K562 (cell line): ENCODE data around the gene CDK14. TPM values are rescaled to one million over a fixed set of nuclear protein-coding genes. Genes with fewer than 3 reads are reported as not detected.

Source experiments
- ATAC-seq: fragments of 200-7000 bp; cut with Tn5 transposase; 3 replicates; pipeline ENCODE4 v1.9.1; 2020; ENCODE audit warnings: moderate library complexity
- BruUV-seq: library from RNA; stranded (reverse); fragments of 400-500 nt; replicated peaks from 2 replicates; lab custom pipeline; 2021; lab: Mats Ljungman, UMichigan
- CTCF ChIA-PET: fragments of 300-600 bp; formaldehyde crosslinking; extraction: SDS; loops from one replicate; lab custom pipeline; 2021; ENCODE audit warnings: low intra/inter-chr PET ratio; lab: Yijun Ruan, JAX
- POLR2A ChIA-PET: fragments of 300-600, 350-650 bp; sonication (Branson Sonifier 250); formaldehyde crosslinking; extraction: SDS; loops from one replicate; lab custom pipeline; 2021; ENCODE audit warnings: antibody characterized with exemption, inconsistent platforms; lab: Yijun Ruan, JAX
- DNase-seq, 4 experiments: peaks; one replicate each; pipeline versions ENCODE4 v3.0.0 to v3.0.0-alpha.2; 2011 to 2018; ENCODE audit warnings: low spot score in 3 of 4, mixed read lengths in 3 of 4; ENCODE audit errors: extremely low read depth in 1 of 4
- FAIRE-seq: peaks from 2 replicates; lab custom pipeline; 2011; peaks lifted over from hg19 to GRCh38; lab: Jason Lieb, UNC
- H2AFZ ChIP-seq: 2 replicates; pipeline ENCODE4 v1.6.0; 2011; ENCODE audit warnings: low read depth, low read length, control low read depth, inconsistent platforms
- H3K27ac ChIP-seq: fragments of 200-600 bp; 3 replicates; pipeline ENCODE4 v1.8.0; 2011; ENCODE audit warnings: low read depth, mild to moderate bottlenecking, control low read depth, inconsistent platforms, low read length, moderate library complexity, mixed read lengths; ENCODE audit errors: extremely low read depth
- H3K27me3 ChIP-seq, 2 experiments: fragments of 300-600 bp in 1 of 2; 2 replicates in 1 of 2; 3 replicates in 1 of 2; pipeline versions ENCODE4 v1.6.0 to v1.8.0; 2011; ENCODE audit warnings: inconsistent platforms in 2 of 2, low read length in 2 of 2, mild to moderate bottlenecking in 1 of 2, mixed read lengths in 1 of 2, moderate library complexity in 1 of 2; ENCODE audit not compliant: control insufficient read depth in 2 of 2, insufficient read depth in 2 of 2
- H3K36me3 ChIP-seq: fragments of 300-600 bp; 3 replicates; pipeline ENCODE4 v1.8.0; 2011; ENCODE audit warnings: mild to moderate bottlenecking, low read length, inconsistent platforms; ENCODE audit not compliant: control insufficient read depth, insufficient read depth
- H3K4me1 ChIP-seq, 2 experiments: fragments of 200-600 bp in 1 of 2; replicated peaks in 1 of 2; 2 replicates in 1 of 2; 3 replicates in 1 of 2; pipeline versions ENCODE4 v1.5.1 to v1.8.0; 2011; ENCODE audit warnings: inconsistent platforms in 2 of 2, low read length in 2 of 2, mild to moderate bottlenecking in 1 of 2, mixed read lengths in 1 of 2, moderate library complexity in 1 of 2; ENCODE audit not compliant: control insufficient read depth in 2 of 2, insufficient read depth in 2 of 2
- H3K4me2 ChIP-seq: 2 replicates; pipeline ENCODE4 v1.6.1; 2011; ENCODE audit warnings: low read length, control low read depth, inconsistent platforms, mixed read lengths; ENCODE audit not compliant: insufficient read depth
- H3K4me3 ChIP-seq: fragments of 200-600 bp; sonication (generic), shearing (Covaris generic); 2 replicates; pipeline ENCODE4 v1.5.1; 2016; ENCODE audit warnings: control low read depth, inconsistent platforms
- H3K79me2 ChIP-seq: fragments of 200-600 bp; 3 replicates; pipeline ENCODE4 v1.8.0; 2011; ENCODE audit warnings: low read length, inconsistent platforms; ENCODE audit not compliant: control insufficient read depth, insufficient read depth
- H3K9ac ChIP-seq, 2 experiments: 2 replicates each; pipeline versions ENCODE4 v1.6.0 to v1.6.1; 2011; ENCODE audit warnings: low read depth in 2 of 2, low read length in 2 of 2, control low read depth in 1 of 2, inconsistent platforms in 1 of 2, mild to moderate bottlenecking in 1 of 2, mixed read lengths in 1 of 2; ENCODE audit not compliant: insufficient read depth in 1 of 2
- H3K9me1 ChIP-seq: one replicate; pipeline ENCODE4 v1.6.0; 2011; ENCODE audit warnings: inconsistent platforms, mild to moderate bottlenecking, low read length, moderate library complexity; ENCODE audit not compliant: control insufficient read depth, insufficient read depth
- H3K9me3 ChIP-seq: replicated peaks from 2 replicates; pipeline ENCODE4 v1.5.1; 2011; ENCODE audit warnings: low read depth, low read length, inconsistent platforms; ENCODE audit not compliant: control insufficient read depth, insufficient read depth
- H4K20me1 ChIP-seq: replicated peaks from 2 replicates; pipeline ENCODE4 v1.6.1; 2011; ENCODE audit warnings: low read length, inconsistent platforms, mixed read lengths; ENCODE audit not compliant: control insufficient read depth, insufficient read depth
- ERF ChIP-seq: fragments of 450-650 bp; formaldehyde crosslinking; IDR thresholded peaks from 2 replicates; pipeline ENCODE4 v1.4.0; 2020; ENCODE audit warnings: mild to moderate bottlenecking, mixed read lengths
- GATAD2B ChIP-seq: fragments of 450-650 bp; IDR thresholded peaks from 2 replicates; pipeline ENCODE4 v1.6.1; 2017; ENCODE audit warnings: mild to moderate bottlenecking, borderline replicate concordance
- HMG20B ChIP-seq: fragments of 250-450 bp; sonication (Bioruptor Pico); IDR thresholded peaks from 2 replicates; pipeline ENCODE4 v1.5.0; 2021; ENCODE audit warnings: mild to moderate bottlenecking
- HOXB6 ChIP-seq: fragments of 250-450 bp; sonication (Bioruptor Pico); IDR thresholded peaks from 2 replicates; pipeline ENCODE4 v1.5.1; 2022; ENCODE audit warnings: mild to moderate bottlenecking, borderline replicate concordance
- MCM3 ChIP-seq: fragments of 450-650 bp; IDR thresholded peaks from 2 replicates; pipeline ENCODE4 v1.6.1; 2016
- MYBL2 ChIP-seq, 2 experiments: fragments of 450-650 bp in 1 of 2; sonication (generic) in 1 of 2; formaldehyde crosslinking in 1 of 2; IDR thresholded peaks; 2 replicates each; pipeline versions ENCODE4 v1.6.1 to v1.8.1; 2017 to 2022; ENCODE audit warnings: borderline replicate concordance in 1 of 2, inconsistent platforms in 1 of 2, low read depth in 1 of 2, mild to moderate bottlenecking in 1 of 2, missing genetic modification reagents in 1 of 2, moderate library complexity in 1 of 2
- POLR3A ChIP-seq: IDR thresholded peaks from 2 replicates; pipeline ENCODE4 v1.6.1; 2011; ENCODE audit warnings: borderline replicate concordance, mild to moderate bottlenecking, moderate library complexity; ENCODE audit not compliant: insufficient read length, insufficient read depth; ENCODE audit errors: extremely low read depth
- RBM14 ChIP-seq: fragments of 200-400 bp; formaldehyde crosslinking; IDR thresholded peaks from 2 replicates; pipeline ENCODE4 v1.6.1; 2018; ENCODE audit warnings: low read depth, mild to moderate bottlenecking, low read length, moderate library complexity, borderline replicate concordance; ENCODE audit not compliant: insufficient read depth
- TRIM28 ChIP-seq: fragments of 450-650 bp; IDR thresholded peaks from 2 replicates; pipeline ENCODE4 v1.6.1; 2017
- ZFP1 ChIP-seq: fragments of 450-650 bp; formaldehyde crosslinking; IDR thresholded peaks from 2 replicates; pipeline ENCODE4 v1.4.0; 2020; ENCODE audit warnings: mild to moderate bottlenecking, mixed read lengths
- ZKSCAN3 ChIP-seq: fragments of 250-450 bp; sonication (Bioruptor Pico); IDR thresholded peaks from 2 replicates; pipeline ENCODE4 v1.4.0; 2020
- ZKSCAN8 ChIP-seq: fragments of 200-800 bp; sonication (Bioruptor generic); IDR thresholded peaks from 2 replicates; pipeline ENCODE4 v1.6.1; 2016; ENCODE audit warnings: missing genetic modification characterization, missing compliant biosample characterization
- WGBS: fragments of 100-300 bp; shearing (Covaris generic); methylation state at CpG from one replicate; pipeline ENCODE4 v1.1.6; 2016; ENCODE audit warnings: low coverage, mixed read lengths; ENCODE audit not compliant: insufficient coverage; ENCODE audit errors: missing lambda C conversion rate; 5-methylcytosine and 5-hydroxymethylcytosine counted together
- in situ Hi-C: fragments of 300-500 bp; cut with MboI; formaldehyde crosslinking; loops from 4 replicates; pipeline ENCODE4 v1.15.0; 2018; ENCODE audit warnings: inconsistent platforms, mixed read lengths
- intact Hi-C: fragments of 100-400 bp; cut with micrococcal nuclease; formaldehyde crosslinking; loops from 2 replicates; pipeline ENCODE4 v1.14.2; 2022
- polyA plus RNA-seq, 8 experiments: library from polyadenylated mRNA; depleted of rRNA in 4 of 8; stranded (reverse) in 5 of 8; unstranded in 3 of 8; fragments of >200 nt; fragmentation: Nextera tagmentation in 2 of 8; fragmentation: Illumina TruSeq in 1 of 8; extraction: Ambion mirVana in 2 of 8; extraction: Trizol in 1 of 8; gene quantifications; 2 replicates each; pipeline versions ENCODE4 v1.2.1 to v1.2.3, GENCODE V29; 2011 to 2014; ENCODE audit warnings: inconsistent platforms in 1 of 8, missing spikeins in 1 of 8
- total RNA-seq, 7 experiments: library from RNA; depleted of rRNA in 6 of 7; stranded (reverse); fragments of >200 nt in 6 of 7; fragmentation: Illumina TruSeq in 2 of 7; extraction: Trizol in 2 of 7; gene quantifications; 2 replicates each; pipeline versions ENCODE4 v1.2.1 to v1.2.3, GENCODE V29; 2011 to 2021; ENCODE audit warnings: low replicate concordance in 1 of 7
- TF ChIP-seq, protein P1 (sequence below): fragments of 250-450 bp; sonication (Bioruptor Pico); IDR thresholded peaks from 2 replicates; pipeline ENCODE4 v1.4.0; 2020
- TF ChIP-seq, protein P2 (sequence below): fragments of 450-650 bp; IDR thresholded peaks from 2 replicates; pipeline ENCODE4 v1.6.1; 2017; ENCODE audit warnings: antibody characterized with exemption

The CDK14 gene
- total and polyA plus RNA-seq, 9 of the 15 experiments (the other 6 are each of a cell fraction or from before 2014, with no cell fraction given), result 0.03 to 0.91 (median 0.16) TPM

DNA sequence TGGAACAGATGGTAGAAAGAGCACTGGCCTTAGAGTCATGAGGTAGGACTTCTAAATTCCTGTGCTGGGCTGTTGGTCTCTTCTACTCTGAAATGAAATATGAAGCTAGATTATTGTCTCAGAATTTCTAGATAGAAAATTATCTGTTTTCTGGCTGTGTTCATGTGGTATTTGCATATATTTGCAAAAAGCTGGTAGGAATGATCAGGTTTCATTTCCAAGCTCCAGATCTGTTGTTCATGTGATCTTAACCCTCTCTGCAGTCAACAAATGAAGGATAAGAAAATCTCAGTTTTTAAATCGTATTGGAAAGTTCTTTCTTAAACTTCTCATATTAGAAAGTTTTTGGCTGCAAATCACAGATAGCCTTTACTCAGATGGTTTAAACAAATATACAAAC is 248.3 kb downstream of the CDK14 start:
- ATAC-seq (no peak), FAIRE-seq (no peak), DNase-seq (no peak)
- WGBS, result 0% methylated on average over 1 of the region's 1 CpG
- TF ChIP-seq POLR3A (no peak), GATAD2B (no peak)
- TF ChIP-seq, protein P1, sequence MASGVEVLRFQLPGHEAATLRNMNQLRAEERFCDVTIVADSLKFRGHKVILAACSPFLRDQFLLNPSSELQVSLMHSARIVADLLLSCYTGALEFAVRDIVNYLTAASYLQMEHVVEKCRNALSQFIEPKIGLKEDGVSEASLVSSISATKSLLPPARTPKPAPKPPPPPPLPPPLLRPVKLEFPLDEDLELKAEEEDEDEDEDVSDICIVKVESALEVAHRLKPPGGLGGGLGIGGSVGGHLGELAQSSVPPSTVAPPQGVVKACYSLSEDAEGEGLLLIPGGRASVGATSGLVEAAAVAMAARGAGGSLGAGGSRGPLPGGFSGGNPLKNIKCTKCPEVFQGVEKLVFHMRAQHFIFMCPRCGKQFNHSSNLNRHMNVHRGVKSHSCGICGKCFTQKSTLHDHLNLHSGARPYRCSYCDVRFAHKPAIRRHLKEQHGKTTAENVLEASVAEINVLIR, result no peak
- Histone ChIP-seq H3K4me1 (no peaks in the 10 kb centered on the region), H3K27ac (no peak overlapping the region), H3K4me3 (no peak overlapping the region), H3K4me2 (no peak overlapping the region), H3K9ac (no peak overlapping the region), H3K27me3 (no peaks in the 10 kb centered on the region), H3K79me2 (no peaks in the 10 kb centered on the region), H3K9me3 (no peaks in the 10 kb centered on the region; the same call in 1 of the 2 replicates), H4K20me1 (no peaks in the 10 kb centered on the region), H3K36me3 (no peaks in the 10 kb centered on the region), H2AFZ (no peak overlapping the region), H3K9me1 (no peaks in the 10 kb centered on the region)
- in situ Hi-C loops, result no loop called here
- POLR2A ChIA-PET, result interaction anchor here (1.0 kb wide), 1 partner anchor 9 kb away, joined by 3 read pairs; no protein-coding TSS in a partner anchor
- CTCF ChIA-PET, result no interaction called here
- intact Hi-C loops, result no loop called here
- no TSS peak for BruUV-seq

DNA sequence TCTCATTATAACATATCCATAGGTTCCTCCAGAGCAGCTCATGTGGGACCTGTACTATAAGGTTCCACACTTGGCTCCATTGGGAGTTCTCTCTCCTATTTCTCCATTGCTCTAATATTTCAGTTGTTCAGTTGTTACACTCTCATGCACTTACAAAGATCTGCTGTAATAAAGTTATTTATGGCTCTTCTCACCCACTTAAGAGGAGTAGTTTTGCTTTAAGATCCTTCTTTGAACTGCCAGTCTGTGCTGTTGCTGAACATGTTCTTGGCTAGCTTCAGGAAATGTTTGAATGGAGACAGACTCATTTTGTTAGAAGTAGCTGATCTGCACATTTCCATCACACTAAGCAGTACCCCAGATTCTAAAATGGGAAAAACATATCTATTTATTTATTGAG is 250.1 kb downstream of the CDK14 start:
- ChIA-PET POLR2A (no interaction called here), CTCF (no interaction called here)
- in situ Hi-C loops, result no loop called here
- no peak for TF ChIP-seq TRIM28
- TF ChIP-seq, protein P2, sequence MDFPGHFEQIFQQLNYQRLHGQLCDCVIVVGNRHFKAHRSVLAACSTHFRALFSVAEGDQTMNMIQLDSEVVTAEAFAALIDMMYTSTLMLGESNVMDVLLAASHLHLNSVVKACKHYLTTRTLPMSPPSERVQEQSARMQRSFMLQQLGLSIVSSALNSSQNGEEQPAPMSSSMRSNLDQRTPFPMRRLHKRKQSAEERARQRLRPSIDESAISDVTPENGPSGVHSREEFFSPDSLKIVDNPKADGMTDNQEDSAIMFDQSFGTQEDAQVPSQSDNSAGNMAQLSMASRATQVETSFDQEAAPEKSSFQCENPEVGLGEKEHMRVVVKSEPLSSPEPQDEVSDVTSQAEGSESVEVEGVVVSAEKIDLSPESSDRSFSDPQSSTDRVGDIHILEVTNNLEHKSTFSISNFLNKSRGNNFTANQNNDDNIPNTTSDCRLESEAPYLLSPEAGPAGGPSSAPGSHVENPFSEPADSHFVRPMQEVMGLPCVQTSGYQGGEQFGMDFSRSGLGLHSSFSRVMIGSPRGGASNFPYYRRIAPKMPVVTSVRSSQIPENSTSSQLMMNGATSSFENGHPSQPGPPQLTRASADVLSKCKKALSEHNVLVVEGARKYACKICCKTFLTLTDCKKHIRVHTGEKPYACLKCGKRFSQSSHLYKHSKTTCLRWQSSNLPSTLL, result no peak
- TF ChIP-seq RBM14, result no peak
- no peak for TF ChIP-seq ZKSCAN8 (CRISPR knock-in tag)
- TF ChIP-seq ZKSCAN3 (CRISPR knock-in tag), result no peak
- no peak for TF ChIP-seq MCM3
- no peak for TF ChIP-seq ZFP1
- TF ChIP-seq MYBL2 (IDR thresholded peaks at IDR 0.05; ENCODE audit: low read depth), result no peak
- TF ChIP-seq MYBL2 (CRISPR knock-in tag; IDR thresholded peaks at IDR 0.05; ENCODE audit: borderline replicate concordance), result no peak
- TF ChIP-seq HOXB6 (CRISPR knock-in tag), result no peak
- no peak for TF ChIP-seq ERF (CRISPR knock-in tag)
- TF ChIP-seq HMG20B (CRISPR knock-in tag), result no peak

More for the DNA sequence above, 250.1 kb downstream of the CDK14 start:
- Histone ChIP-seq H3K4me3 (no peak overlapping the region), H3K4me2 (no peak overlapping the region), H3K36me3 (no peaks in the 10 kb centered on the region), H3K9me3 (no peaks in the 10 kb centered on the region), H4K20me1 (no peaks in the 10 kb centered on the region), H3K9ac (no peak overlapping the region), H2AFZ (no peak overlapping the region), H3K4me1 (no peaks in the 10 kb centered on the region), H3K27me3 (no peaks in the 10 kb centered on the region), H3K9me1 (no peaks in the 10 kb centered on the region), H3K79me2 (no peaks in the 10 kb centered on the region), H3K27ac (no peak overlapping the region)
- no peak for ATAC-seq
- no peak for FAIRE-seq
- no TSS peak for BruUV-seq
- intact Hi-C loops, result no loop called here
- no peak for DNase-seq
